ENCODE data around the gene TUBB1.
"Not testable (repeated sequence)": the region's sequence is repeated elsewhere in the genome, so short reads cannot be mapped to it uniquely, and the experiment has no call there.

Gene TUBB1

GRCh38 chr20:59006864-59007664 is 12.2 kb upstream of the TUBB1 start, which contains the start of gene CTSZ:
Gene CTSZ (minus strand): TSS chr20:59007254. CDS start chr20:59007128, 126 bp downstream.
- TF ChIP-seq CTCF (IDR thresholded peaks at IDR 0.05; ENCODE audit: borderline replicate concordance, insufficient read depth, low read depth, low read length), result no peak
- peak within 1 kb of the TSS; percentile 66 for H3K4me3 ChIP-seq (ENCODE audit: low read depth, low read length)

- no peak for TF ChIP-seq CTCF (IDR thresholded peaks at IDR 0.05; ENCODE audit: borderline replicate concordance, insufficient read depth, low read depth, low read length)
- H3K4me3 ChIP-seq (ENCODE audit: low read depth, low read length), result peak overlapping the region; percentile 66
These were observed 11.3 kb upstream of the TUBB1 start for GRCh38 chr20:59007665-59008511.

- TF ChIP-seq CTCF (IDR thresholded peaks at IDR 0.05; ENCODE audit: borderline replicate concordance, insufficient read depth, low read depth, low read length), result no peak
- no peak overlapping the region for H3K4me3 ChIP-seq (ENCODE audit: low read depth, low read length)
These were observed 10.4 kb upstream of the TUBB1 start for GRCh38 chr20:59008715-59009336.

GRCh38 chr20:59010321-59010994 is 8.8 kb upstream of the TUBB1 start:
- no peak overlapping the region for H3K4me3 ChIP-seq (ENCODE audit: low read depth, low read length)
- no peak for TF ChIP-seq CTCF (IDR thresholded peaks at IDR 0.05; ENCODE audit: borderline replicate concordance, insufficient read depth, low read depth, low read length)

GRCh38 chr20:59010995-59011873 is 8.0 kb upstream of the TUBB1 start:
- no peak for TF ChIP-seq CTCF (IDR thresholded peaks at IDR 0.05; ENCODE audit: borderline replicate concordance, insufficient read depth, low read depth, low read length)
- H3K4me3 ChIP-seq (ENCODE audit: low read depth, low read length), result no peak overlapping the region

- not testable (repeated sequence) for H3K4me3 ChIP-seq (ENCODE audit: low read depth, low read length)
These were observed 7.4 kb upstream of the TUBB1 start for GRCh38 chr20:59011874-59012157.

Data from GM12875 (cell line).